Measurements from ENCODE around the gene FLVCR1. TPM values are rescaled to one million over a fixed set of nuclear protein-coding genes. Genes with fewer than 3 reads are reported as not detected.

FLVCR1 gene
- total and polyA plus RNA-seq, 9 of the 15 experiments (the other 6 are each of a cell fraction or from before 2014, with no cell fraction given) = 5.2 to 18.0 (median 12.5) TPM

GRCh38 chr1:212915245-212916091 is 57.4 kb downstream of the FLVCR1 start (continued):
- no peak for TF ChIP-seq ZNF780A (CRISPR knock-in tag; IDR thresholded peaks at IDR 0.05)
- no peak for TF ChIP-seq CAMTA2 (CRISPR knock-in tag; conservative IDR thresholded peaks at IDR 0.05)
- TF ChIP-seq MLX (CRISPR knock-in tag; conservative IDR thresholded peaks at IDR 0.05) = no peak
- TF ChIP-seq, protein P1, sequence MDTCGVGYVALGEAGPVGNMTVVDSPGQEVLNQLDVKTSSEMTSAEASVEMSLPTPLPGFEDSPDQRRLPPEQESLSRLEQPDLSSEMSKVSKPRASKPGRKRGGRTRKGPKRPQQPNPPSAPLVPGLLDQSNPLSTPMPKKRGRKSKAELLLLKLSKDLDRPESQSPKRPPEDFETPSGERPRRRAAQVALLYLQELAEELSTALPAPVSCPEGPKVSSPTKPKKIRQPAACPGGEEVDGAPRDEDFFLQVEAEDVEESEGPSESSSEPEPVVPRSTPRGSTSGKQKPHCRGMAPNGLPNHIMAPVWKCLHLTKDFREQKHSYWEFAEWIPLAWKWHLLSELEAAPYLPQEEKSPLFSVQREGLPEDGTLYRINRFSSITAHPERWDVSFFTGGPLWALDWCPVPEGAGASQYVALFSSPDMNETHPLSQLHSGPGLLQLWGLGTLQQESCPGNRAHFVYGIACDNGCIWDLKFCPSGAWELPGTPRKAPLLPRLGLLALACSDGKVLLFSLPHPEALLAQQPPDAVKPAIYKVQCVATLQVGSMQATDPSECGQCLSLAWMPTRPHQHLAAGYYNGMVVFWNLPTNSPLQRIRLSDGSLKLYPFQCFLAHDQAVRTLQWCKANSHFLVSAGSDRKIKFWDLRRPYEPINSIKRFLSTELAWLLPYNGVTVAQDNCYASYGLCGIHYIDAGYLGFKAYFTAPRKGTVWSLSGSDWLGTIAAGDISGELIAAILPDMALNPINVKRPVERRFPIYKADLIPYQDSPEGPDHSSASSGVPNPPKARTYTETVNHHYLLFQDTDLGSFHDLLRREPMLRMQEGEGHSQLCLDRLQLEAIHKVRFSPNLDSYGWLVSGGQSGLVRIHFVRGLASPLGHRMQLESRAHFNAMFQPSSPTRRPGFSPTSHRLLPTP (IDR thresholded peaks at IDR 0.05; ENCODE audit: borderline replicate concordance, extremely low read depth, insufficient read length) = no peak
- no peak for TF ChIP-seq RFX7 (CRISPR knock-in tag; IDR thresholded peaks at IDR 0.05)
- no peak for TF ChIP-seq IFI16 (CRISPR knock-in tag; IDR thresholded peaks at IDR 0.05)
- TF ChIP-seq GMEB1 (CRISPR knock-in tag; IDR thresholded peaks at IDR 0.05) = no peak
- no peak for TF ChIP-seq HDAC2 (IDR thresholded peaks at IDR 0.05)
- TF ChIP-seq SRSF1 (IDR thresholded peaks at IDR 0.05; ENCODE audit: low read depth, low read length) = no peak
- TF ChIP-seq KLF16 (IDR thresholded peaks at IDR 0.05) = peak; percentile 40; the same call in 1 of the 2 replicates
- TF ChIP-seq ZNF766 (CRISPR knock-in tag; conservative IDR thresholded peaks at IDR 0.05) = no peak
- peak in 1 of 2 experiments; percentile 63; a peak in 1 of 4 replicates for TF ChIP-seq ARNT (IDR thresholded peaks at IDR 0.05)
- TF ChIP-seq MIER1 (IDR thresholded peaks at IDR 0.05; ENCODE audit: low read depth) = no peak
